ENCODE measurements around the gene RNF41.

RNF41 gene

DNA sequence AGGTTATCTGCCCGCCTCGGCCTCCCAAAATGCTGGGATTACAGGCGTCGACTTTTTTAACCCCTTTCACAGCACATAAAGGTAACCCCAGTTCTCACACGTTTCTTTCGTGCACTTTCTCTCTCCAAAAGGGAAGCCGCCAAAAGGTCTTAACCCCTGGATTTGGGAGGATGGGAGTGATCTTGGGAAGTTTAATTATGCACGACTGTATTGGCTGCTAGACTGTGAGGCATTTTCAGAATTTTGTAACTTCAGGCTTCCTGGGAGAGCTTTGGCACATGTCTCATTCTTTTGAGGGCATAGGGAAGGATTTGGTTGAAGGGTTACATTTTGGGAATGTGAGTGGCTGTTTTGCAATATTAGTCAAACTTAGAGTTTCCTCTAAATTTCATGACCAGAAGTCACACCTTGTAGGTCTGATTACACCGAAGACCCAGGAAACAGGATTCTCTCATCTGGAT lies 31.0 kb downstream of the RNF41 start:
- DNase-seq (ENCODE audit: low read depth), result no peak
- peak overlapping the region; percentile 57 for H3K4me3 ChIP-seq (ENCODE audit: low read depth, low read length)
- TF ChIP-seq, protein P1, sequence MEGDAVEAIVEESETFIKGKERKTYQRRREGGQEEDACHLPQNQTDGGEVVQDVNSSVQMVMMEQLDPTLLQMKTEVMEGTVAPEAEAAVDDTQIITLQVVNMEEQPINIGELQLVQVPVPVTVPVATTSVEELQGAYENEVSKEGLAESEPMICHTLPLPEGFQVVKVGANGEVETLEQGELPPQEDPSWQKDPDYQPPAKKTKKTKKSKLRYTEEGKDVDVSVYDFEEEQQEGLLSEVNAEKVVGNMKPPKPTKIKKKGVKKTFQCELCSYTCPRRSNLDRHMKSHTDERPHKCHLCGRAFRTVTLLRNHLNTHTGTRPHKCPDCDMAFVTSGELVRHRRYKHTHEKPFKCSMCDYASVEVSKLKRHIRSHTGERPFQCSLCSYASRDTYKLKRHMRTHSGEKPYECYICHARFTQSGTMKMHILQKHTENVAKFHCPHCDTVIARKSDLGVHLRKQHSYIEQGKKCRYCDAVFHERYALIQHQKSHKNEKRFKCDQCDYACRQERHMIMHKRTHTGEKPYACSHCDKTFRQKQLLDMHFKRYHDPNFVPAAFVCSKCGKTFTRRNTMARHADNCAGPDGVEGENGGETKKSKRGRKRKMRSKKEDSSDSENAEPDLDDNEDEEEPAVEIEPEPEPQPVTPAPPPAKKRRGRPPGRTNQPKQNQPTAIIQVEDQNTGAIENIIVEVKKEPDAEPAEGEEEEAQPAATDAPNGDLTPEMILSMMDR (IDR thresholded peaks at IDR 0.05; ENCODE audit: insufficient read depth, low read depth, low read length, missing control alignments), result no peak

DNA sequence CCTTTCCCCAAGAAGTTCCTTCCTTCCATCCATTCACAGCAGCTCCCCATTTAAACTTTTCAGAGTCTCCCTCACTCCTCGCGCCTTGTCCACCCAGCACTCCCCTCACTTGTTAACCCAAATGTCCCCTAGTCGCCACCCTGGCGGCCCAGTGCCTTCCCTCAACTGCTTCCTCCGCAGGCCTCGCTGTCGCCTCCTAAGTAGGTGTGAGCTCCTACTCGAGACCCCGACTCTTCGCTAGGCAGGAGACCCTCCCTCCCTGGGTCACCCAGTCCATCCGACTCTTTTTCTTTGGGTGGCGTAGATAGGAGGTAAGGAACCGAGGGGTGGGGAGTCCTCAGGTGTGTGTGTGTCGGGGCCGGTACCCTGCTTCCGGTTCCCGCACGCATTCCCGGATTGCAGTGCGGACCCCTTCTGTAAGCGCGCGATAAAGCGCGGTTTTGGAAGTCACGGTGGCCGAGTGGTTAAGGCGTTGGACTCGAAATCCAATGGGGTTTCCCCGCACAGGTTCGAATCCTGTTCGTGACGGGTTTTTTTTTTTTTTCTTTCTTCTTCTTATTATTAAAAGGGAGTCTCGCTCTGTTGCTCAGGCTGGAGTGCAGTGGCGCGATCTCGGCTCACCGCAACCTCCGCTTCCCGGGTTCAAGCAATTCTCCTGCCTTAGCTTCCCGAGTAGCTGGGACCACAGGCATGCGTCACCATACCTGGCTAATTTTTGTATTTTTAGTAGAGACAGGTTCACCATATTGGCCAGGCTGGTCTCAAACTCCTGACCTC lies 31.6 kb downstream of the RNF41 start:
- TF ChIP-seq, protein P1 (IDR thresholded peaks at IDR 0.05; ENCODE audit: insufficient read depth, low read depth, low read length, missing control alignments), result no peak
- DNase-seq (ENCODE audit: low read depth), result peak; percentile 94
- peak overlapping the region; percentile 57 for H3K4me3 ChIP-seq (ENCODE audit: low read depth, low read length)

DNA sequence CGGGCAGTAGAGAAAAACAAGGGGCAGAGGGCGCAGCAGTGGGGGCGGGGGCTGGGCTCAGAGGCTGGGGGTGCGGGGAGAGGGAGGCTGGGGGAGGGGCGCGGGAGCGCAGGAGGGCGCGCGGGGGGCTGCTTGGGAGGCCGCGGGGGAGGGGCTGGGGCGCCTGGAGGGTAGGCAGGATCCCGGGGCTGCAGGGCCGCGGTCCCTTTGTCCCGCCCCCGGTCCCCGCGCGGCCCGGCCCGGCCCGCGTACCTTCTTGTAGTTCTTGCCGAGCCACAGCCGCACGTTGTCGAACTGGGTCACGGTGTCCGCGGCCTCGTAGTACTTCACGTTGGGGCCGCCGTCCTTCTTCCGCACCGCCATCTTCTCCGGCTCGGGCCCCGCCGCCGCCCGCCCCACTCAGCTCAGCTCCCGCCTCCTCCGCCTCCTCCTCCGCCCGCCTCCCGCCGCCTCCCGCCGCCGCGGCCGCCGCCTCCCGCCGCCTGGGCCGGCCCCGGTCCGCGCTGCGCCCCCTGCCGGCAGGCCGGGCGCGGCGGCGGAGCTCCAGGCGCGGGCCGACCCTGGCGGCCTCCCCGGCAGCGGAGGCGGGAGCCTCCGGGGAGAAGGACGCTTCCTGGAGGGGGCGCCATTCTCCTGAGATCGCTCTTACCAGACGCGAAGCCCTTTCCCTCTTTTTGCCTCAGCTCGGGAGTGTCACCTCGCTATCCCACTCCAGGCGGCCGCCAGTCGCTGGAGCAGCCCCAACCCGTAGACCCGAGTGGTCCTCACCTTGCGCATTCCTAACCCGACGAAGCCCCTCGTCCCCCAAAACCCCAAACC lies 32.4 kb downstream of the RNF41 start, which contains the start of gene SMARCC2:
TSS of gene SMARCC2 (minus strand) at position 385 of the 819 bp plus-strand sequence. CDS start at position 363, 22 bp downstream.
- TF ChIP-seq, protein P1 (IDR thresholded peaks at IDR 0.05; ENCODE audit: insufficient read depth, low read depth, low read length, missing control alignments), result peak; percentile 83

DNA sequence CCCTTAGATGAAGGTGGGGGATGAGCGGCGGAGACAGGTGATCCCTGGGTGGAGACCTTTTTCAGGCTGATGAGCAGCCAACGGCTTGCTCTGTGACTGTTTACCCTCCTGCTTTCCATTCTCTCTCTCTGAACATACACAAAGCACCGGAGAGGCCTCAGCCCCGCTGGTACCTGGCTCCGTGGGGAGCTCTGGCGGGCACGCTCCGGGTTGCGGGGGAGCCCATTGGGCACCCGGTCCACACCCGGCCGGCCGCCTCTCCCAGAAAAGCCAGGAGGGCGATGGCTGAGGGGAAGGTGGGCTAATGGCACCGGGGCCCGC lies 33.0 kb downstream of the RNF41 start:
- peak overlapping the region; percentile 73 for H3K4me3 ChIP-seq (ENCODE audit: low read depth, low read length)
- TF ChIP-seq, protein P1 (IDR thresholded peaks at IDR 0.05; ENCODE audit: insufficient read depth, low read depth, low read length, missing control alignments), result no peak
- peak; percentile 22 for DNase-seq (ENCODE audit: low read depth)

More for the DNA sequence above, 32.4 kb downstream of the RNF41 start, which contains the start of gene SMARCC2:
- peak within 1 kb of the TSS; percentile 73 for H3K4me3 ChIP-seq (ENCODE audit: low read depth, low read length)
- peak; percentile 91 for DNase-seq (ENCODE audit: low read depth)

DNA sequence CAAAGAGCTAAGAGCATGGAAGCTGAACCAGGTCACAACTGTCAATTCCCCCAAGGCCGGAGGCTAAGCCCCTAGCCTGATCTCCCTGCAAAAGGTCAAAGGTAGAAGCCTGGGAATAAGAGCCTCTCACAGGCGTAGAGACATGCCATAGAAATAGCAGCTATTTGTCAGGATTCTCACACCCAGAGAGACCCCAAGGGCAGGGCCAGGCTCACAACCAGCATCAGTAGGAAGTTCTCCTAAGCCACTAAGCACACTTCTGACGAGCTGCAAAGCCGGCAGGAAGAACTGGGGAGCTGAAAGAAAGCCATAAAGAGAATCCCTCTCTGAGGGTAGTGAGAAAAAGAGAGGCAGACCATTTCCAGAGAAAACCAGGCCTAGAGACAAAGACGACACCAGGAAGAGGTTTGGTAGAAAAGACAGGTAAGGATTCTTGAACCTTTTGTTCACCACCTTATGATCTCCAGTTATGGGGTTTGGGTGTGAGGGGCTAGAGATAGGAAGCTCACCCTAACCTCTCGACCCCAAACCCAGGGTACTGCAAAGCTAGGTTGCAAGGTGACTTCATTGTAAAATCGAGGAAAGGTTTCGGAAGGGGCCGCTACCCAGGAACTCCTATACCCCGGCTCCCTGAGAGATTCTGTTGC lies 33.5 kb downstream of the RNF41 start:
- peak; percentile 23 for DNase-seq (ENCODE audit: low read depth)
- H3K4me3 ChIP-seq (ENCODE audit: low read depth, low read length), result peak overlapping the region; percentile 73
- TF ChIP-seq, protein P1 (IDR thresholded peaks at IDR 0.05; ENCODE audit: insufficient read depth, low read depth, low read length, missing control alignments), result no peak

DNA sequence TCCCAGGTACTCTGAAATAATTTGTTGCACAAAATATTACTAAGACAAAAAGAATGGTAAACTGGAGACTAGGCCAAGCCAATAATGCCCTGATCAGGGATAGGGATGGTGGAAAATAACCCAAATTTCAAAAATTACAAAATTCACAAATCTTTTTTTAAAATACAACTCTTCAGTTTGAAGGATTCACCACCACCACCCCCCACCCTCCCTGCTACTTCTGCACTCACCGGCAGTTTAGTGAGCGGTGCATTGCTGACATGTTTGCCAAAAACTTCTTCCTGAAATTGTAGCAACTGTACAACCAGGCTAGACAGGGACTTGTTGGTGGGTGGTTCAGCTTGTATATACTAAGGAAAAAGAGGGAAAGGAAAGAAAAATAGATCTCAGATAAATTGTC lies 34.8 kb downstream of the RNF41 start:
- H3K4me3 ChIP-seq (ENCODE audit: low read depth, low read length), result no peak overlapping the region
- TF ChIP-seq, protein P1 (IDR thresholded peaks at IDR 0.05; ENCODE audit: insufficient read depth, low read depth, low read length, missing control alignments), result no peak
- DNase-seq (ENCODE audit: low read depth), result no peak
